HepG2 (cell line): ENCODE results near the gene USP9X. TPM values are rescaled to one million over a fixed set of nuclear protein-coding genes. Genes with fewer than 3 reads are reported as not detected.

Experiments
- ATAC-seq: fragments of 200-7000 bp; cut with Tn5 transposase; 3 replicates; pipeline ENCODE4 v1.9.1; 2020; ENCODE audit warnings: mild to moderate bottlenecking, moderate library complexity
- BruUV-seq: library from RNA; stranded (reverse); fragments of 400-500 nt; replicated peaks from 2 replicates; lab custom pipeline; 2021; lab: Mats Ljungman, UMichigan
- CTCF ChIA-PET: fragments of 300-600 bp; formaldehyde crosslinking; extraction: SDS; loops from one replicate; lab custom pipeline; 2021; ENCODE audit warnings: low total read pairs, inconsistent platforms, low intra/inter-chr PET ratio; lab: Yijun Ruan, JAX
- POLR2A ChIA-PET: fragments of 350-600 bp; sonication (Branson Sonifier 250); formaldehyde crosslinking; loops from one replicate; lab custom pipeline; 2020; ENCODE audit warnings: antibody characterized with exemption, inconsistent platforms; lab: Yijun Ruan, JAX
- DNase-seq: peaks from one replicate; pipeline ENCODE4 v3.0.0-alpha.2; 2015; ENCODE audit warnings: low spot score
- FAIRE-seq: peaks from 3 replicates; lab custom pipeline; 2011; peaks lifted over from hg19 to GRCh38; lab: Jason Lieb, UNC
- H2AFZ ChIP-seq: one replicate; pipeline ENCODE4 v1.6.1; 2011; ENCODE audit warnings: low read length, inconsistent platforms
- H3K27ac ChIP-seq: fragments of 300-600 bp; 3 replicates; pipeline ENCODE4 v1.8.0; 2011; ENCODE audit warnings: mixed run types, mild to moderate bottlenecking, mixed read lengths, low read length, inconsistent platforms; ENCODE audit not compliant: insufficient read depth; ENCODE audit errors: extremely low read length
- H3K27me3 ChIP-seq, 2 experiments: fragments of 200-600 bp in 1 of 2; 2 replicates in 1 of 2; 3 replicates in 1 of 2; pipeline versions ENCODE4 v1.6.0 to v1.8.0; 2011; ENCODE audit warnings: low read length in 2 of 2, mild to moderate bottlenecking in 2 of 2, moderate library complexity in 2 of 2, inconsistent platforms in 1 of 2; ENCODE audit not compliant: insufficient read depth in 2 of 2, control insufficient read depth in 1 of 2
- H3K36me3 ChIP-seq, 2 experiments: fragments of 200-600 bp in 1 of 2; replicated peaks in 1 of 2; 2 replicates in 1 of 2; 3 replicates in 1 of 2; pipeline versions ENCODE4 v1.5.1 to v1.8.0; 2011; ENCODE audit warnings: low read length in 2 of 2, inconsistent platforms in 1 of 2; ENCODE audit not compliant: insufficient read depth in 2 of 2, control insufficient read depth in 1 of 2
- H3K4me1 ChIP-seq: 2 replicates; pipeline ENCODE4 v1.5.1; 2012; ENCODE audit warnings: low read length, inconsistent platforms; ENCODE audit not compliant: insufficient read depth
- H3K4me2 ChIP-seq: 2 replicates; pipeline ENCODE4 v1.6.0; 2011; ENCODE audit warnings: low read depth, low read length, inconsistent platforms
- H3K4me3 ChIP-seq, 3 experiments: fragments of 200-600 bp in 1 of 3; sonication (generic), shearing (Covaris generic) in 1 of 3; replicated peaks in 1 of 3; 2 replicates each; pipeline ENCODE4 v1.5.1; 2011 to 2016; ENCODE audit warnings: low read length in 3 of 3, inconsistent platforms in 2 of 3, low read depth in 2 of 3, mild to moderate bottlenecking in 2 of 3, control low read depth in 1 of 3, mixed read lengths in 1 of 3; ENCODE audit not compliant: insufficient read depth in 1 of 3
- H3K79me2 ChIP-seq: one replicate; pipeline ENCODE4 v1.6.1; 2011; ENCODE audit warnings: low read length, inconsistent platforms; ENCODE audit not compliant: insufficient read depth
- H3K9ac ChIP-seq: 2 replicates; pipeline ENCODE4 v1.6.0; 2011; ENCODE audit warnings: mild to moderate bottlenecking, low read depth, low read length, inconsistent platforms; ENCODE audit not compliant: insufficient read depth
- H3K9me3 ChIP-seq: 2 replicates; pipeline ENCODE4 v1.5.1; 2012; ENCODE audit warnings: mild to moderate bottlenecking, low read length
- H4K20me1 ChIP-seq: 2 replicates; pipeline ENCODE4 v1.6.0; 2011; ENCODE audit warnings: inconsistent platforms, mild to moderate bottlenecking, low read length, moderate library complexity; ENCODE audit not compliant: insufficient read depth
- MBNL3 ChIP-seq: fragments of 250-450 bp; sonication (Bioruptor Pico); conservative IDR thresholded peaks from 2 replicates; pipeline ENCODE4 v1.8.0; 2022; ENCODE audit warnings: mild to moderate bottlenecking, inconsistent platforms
- ZNF543 ChIP-seq: sonication (generic); formaldehyde crosslinking; IDR thresholded peaks from 2 replicates; pipeline ENCODE4 v1.4.0; 2020; ENCODE audit warnings: mild to moderate bottlenecking, missing genetic modification reagents
- ZNF558 ChIP-seq: sonication (generic); formaldehyde crosslinking; IDR thresholded peaks from 2 replicates; pipeline ENCODE4 v1.9.0; 2022; ENCODE audit warnings: mild to moderate bottlenecking, missing genetic modification reagents, borderline replicate concordance
- ZNF616 ChIP-seq: sonication (generic); formaldehyde crosslinking; IDR thresholded peaks from 2 replicates; pipeline ENCODE4 v1.5.0; 2020; ENCODE audit warnings: low read depth, mild to moderate bottlenecking, missing genetic modification reagents
- WGBS: methylation state at CpG from one replicate; pipeline ENCODE4 v1.1.6; 2017; ENCODE audit warnings: low lambda C conversion rate; 5-methylcytosine and 5-hydroxymethylcytosine counted together
- in situ Hi-C: cut with HindIII; loops from 2 replicates; pipeline ENCODE4 v1.10.0; 2017; ENCODE audit warnings: low pct_unique_long_range_greater_than_20kb; ENCODE audit not compliant: extremely low pct_ligation_motif_present
- intact Hi-C: fragments of 100-400 bp; cut with micrococcal nuclease; formaldehyde crosslinking; loops from one replicate; pipeline ENCODE4 v1.10.0; 2022; ENCODE audit not compliant: unreplicated experiment
- polyA plus RNA-seq, 8 experiments: library from polyadenylated mRNA; depleted of rRNA in 3 of 8; stranded (reverse) in 7 of 8; unstranded in 1 of 8; fragments of >200 nt; fragmentation: Illumina TruSeq in 4 of 8; extraction: Trizol in 4 of 8; gene quantifications; 2 replicates each; pipeline versions ENCODE4 v1.2.1 to v1.2.3, GENCODE V29; 2011 to 2016; ENCODE audit warnings: low read depth in 4 of 8, missing spikeins in 1 of 8, mixed read lengths in 1 of 8; ENCODE audit not compliant: insufficient read depth in 1 of 8
- total RNA-seq, 5 experiments: library from RNA; depleted of rRNA; stranded (reverse); fragments of >200 nt; fragmentation: Illumina TruSeq; extraction: Trizol; gene quantifications; 2 replicates each; pipeline ENCODE4 v1.2.3, GENCODE V29; 2016; ENCODE audit warnings: low read depth in 1 of 5
- TF ChIP-seq, protein P1 (sequence below): sonication (generic); formaldehyde crosslinking; IDR thresholded peaks from 2 replicates; pipeline ENCODE4 v1.4.0; 2020; ENCODE audit warnings: mild to moderate bottlenecking, missing genetic modification reagents
- TF ChIP-seq, protein P2 (sequence below): IDR thresholded peaks from 2 replicates; pipeline ENCODE4 v1.6.1; 2016; ENCODE audit warnings: missing compliant biosample characterization, missing genetic modification reagents, borderline replicate concordance

USP9X gene
- total and polyA plus RNA-seq, 2 of the 13 experiments (the other 11 are each of a cell fraction or from before 2014, with no cell fraction given): 22.2 to 40.5 TPM

DNA sequence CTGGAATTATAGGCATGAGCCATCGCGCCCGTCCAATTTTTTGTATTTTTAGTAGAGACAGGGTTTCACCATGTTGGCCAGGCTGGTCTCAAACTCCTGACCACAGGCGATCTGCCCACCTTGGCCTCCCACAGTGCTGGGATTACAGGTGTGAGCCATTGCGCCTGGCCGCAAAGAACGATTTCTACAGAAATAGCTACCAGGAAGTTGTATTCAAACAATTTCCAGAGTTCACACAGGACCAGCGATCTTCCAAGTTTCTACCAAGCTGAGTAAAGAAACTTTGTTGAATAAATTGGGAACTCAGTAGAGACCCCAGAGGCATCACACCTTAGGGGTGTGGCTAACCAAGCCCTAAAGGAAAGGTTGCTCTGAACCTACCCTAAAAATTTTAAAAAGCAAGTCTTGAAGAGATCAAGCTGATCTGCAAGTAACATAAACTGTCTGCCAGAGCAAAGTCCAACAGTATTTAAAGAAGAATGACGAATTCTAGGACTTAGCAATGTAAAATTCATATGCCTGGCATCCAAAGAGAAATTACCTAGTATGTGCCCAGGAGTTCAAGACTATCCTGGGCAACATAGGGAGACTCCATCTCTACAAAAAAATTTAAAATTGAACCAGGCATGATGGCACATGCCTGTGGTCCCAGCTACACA, 48.4 kb upstream of the USP9X start:
- no peak for ATAC-seq
- no TSS peak for BruUV-seq
- Histone ChIP-seq H4K20me1 (no peaks in the 10 kb centered on the region), H3K9ac (no peak overlapping the region), H3K4me2 (no peak overlapping the region), H3K36me3 (no peaks in the 10 kb centered on the region), H3K4me3 (no peak overlapping the region), H3K9me3 (no peaks in the 10 kb centered on the region), H3K27me3 (no peaks in the 10 kb centered on the region), H3K27ac (no peak overlapping the region), H2AFZ (no peak overlapping the region), H3K79me2 (no peaks in the 10 kb centered on the region), H3K4me1 (peaks cover 8% of the 10 kb centered on the region)
- TF ChIP-seq MBNL3: no peak
- TF ChIP-seq, protein P1, sequence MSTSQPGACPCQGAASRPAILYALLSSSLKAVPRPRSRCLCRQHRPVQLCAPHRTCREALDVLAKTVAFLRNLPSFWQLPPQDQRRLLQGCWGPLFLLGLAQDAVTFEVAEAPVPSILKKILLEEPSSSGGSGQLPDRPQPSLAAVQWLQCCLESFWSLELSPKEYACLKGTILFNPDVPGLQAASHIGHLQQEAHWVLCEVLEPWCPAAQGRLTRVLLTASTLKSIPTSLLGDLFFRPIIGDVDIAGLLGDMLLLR: no peak
- DNase-seq: no peak
- in situ Hi-C loops: no loop called here
- CTCF ChIA-PET: no interaction called here
- intact Hi-C loops: no loop called here
- no peak for FAIRE-seq
- WGBS: 41% methylated on average over 6 of the region's 9 CpGs
- POLR2A ChIA-PET: no interaction called here

DNA sequence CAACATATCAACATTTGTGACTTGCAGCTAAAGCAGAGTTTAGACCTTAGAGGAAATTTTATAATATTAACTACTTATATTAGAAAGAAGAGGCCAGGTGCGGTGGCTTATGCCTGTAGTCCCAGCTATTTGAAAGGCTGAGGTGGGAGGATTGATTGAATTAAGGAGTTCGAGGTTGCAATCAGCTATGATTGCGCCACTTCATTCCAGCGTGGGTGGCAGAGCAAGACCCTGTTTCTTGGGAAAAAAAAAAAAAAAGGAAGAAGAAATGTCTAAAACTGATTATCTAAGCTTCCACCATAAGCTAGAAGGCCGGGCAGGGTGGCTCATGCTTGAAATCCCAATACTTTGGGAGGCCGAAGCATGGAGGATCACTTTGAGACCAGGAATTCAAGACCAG, 42.0 kb upstream of the USP9X start:
- H3K4me3 ChIP-seq: no peak overlapping the region
- ChIA-PET POLR2A (no interaction called here), CTCF (no interaction called here)
- H3K79me2 ChIP-seq: no peaks in the 10 kb centered on the region
- intact Hi-C loops (no loop called here), in situ Hi-C loops (no loop called here)
- H3K27ac ChIP-seq: no peak overlapping the region
- H2AFZ ChIP-seq: no peak overlapping the region
- no TSS peak for BruUV-seq
- H3K27me3 ChIP-seq: no peaks in the 10 kb centered on the region
- no peaks in the 10 kb centered on the region for H3K36me3 ChIP-seq
- H4K20me1 ChIP-seq: no peaks in the 10 kb centered on the region
- no peak overlapping the region for H3K9ac ChIP-seq
- DNase-seq (no peak), ATAC-seq (no peak)
- H3K9me3 ChIP-seq: no peaks in the 10 kb centered on the region
- 62% methylated on average over 6 of the region's 6 CpGs for WGBS
- H3K4me1 ChIP-seq: peaks cover 21% of the 10 kb centered on the region
- H3K4me2 ChIP-seq: no peak overlapping the region
- no peak for TF ChIP-seq ZNF616 (CRISPR knock-in tag)
- TF ChIP-seq, protein P2, sequence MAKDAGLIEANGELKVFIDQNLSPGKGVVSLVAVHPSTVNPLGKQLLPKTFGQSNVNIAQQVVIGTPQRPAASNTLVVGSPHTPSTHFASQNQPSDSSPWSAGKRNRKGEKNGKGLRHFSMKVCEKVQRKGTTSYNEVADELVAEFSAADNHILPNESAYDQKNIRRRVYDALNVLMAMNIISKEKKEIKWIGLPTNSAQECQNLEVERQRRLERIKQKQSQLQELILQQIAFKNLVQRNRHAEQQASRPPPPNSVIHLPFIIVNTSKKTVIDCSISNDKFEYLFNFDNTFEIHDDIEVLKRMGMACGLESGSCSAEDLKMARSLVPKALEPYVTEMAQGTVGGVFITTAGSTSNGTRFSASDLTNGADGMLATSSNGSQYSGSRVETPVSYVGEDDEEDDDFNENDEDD (CRISPR knock-in tag): no peak
- TF ChIP-seq ZNF558: no peak
- TF ChIP-seq ZNF543: no peak
- TF ChIP-seq, all 625 proteins: peak for 0
- no peak for FAIRE-seq
